ENCODE results near the gene ZMYND8.

DNA sequence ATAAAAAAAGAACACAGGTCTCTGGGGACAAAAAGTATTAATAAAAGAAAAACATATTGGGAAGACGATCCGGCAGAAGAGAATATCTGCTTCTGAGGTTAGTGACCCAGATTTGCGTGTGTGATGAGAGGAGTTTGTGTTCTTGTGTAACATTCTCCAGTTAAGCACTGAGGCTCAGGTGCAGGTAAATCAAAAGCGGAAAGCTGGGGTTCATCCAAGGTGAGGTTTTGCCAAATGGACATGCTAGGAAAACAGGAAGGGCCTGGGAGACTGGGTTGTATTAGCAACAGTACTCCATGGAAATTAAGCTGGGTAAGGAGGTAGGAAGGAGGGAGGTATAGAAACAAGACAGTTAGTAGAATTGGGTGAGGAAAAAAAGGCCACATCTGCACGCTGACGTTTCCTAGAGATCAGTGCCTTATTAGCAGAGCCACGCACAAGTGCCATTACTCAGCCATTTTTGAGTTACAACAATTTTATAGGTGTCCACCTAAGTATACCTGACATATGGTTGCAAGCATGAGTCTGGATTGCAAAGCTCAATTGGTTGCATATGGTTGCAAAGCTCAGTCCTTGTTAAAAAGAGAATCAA lies 139.6 kb downstream of the ZMYND8 start:
- no peak for TF ChIP-seq POLR2A (IDR thresholded peaks at IDR 0.05; ENCODE audit: low read depth)
- TF ChIP-seq, protein P1, sequence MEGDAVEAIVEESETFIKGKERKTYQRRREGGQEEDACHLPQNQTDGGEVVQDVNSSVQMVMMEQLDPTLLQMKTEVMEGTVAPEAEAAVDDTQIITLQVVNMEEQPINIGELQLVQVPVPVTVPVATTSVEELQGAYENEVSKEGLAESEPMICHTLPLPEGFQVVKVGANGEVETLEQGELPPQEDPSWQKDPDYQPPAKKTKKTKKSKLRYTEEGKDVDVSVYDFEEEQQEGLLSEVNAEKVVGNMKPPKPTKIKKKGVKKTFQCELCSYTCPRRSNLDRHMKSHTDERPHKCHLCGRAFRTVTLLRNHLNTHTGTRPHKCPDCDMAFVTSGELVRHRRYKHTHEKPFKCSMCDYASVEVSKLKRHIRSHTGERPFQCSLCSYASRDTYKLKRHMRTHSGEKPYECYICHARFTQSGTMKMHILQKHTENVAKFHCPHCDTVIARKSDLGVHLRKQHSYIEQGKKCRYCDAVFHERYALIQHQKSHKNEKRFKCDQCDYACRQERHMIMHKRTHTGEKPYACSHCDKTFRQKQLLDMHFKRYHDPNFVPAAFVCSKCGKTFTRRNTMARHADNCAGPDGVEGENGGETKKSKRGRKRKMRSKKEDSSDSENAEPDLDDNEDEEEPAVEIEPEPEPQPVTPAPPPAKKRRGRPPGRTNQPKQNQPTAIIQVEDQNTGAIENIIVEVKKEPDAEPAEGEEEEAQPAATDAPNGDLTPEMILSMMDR (IDR thresholded peaks at IDR 0.05): no peak
- no peak for TF ChIP-seq POLR2AphosphoS5 (IDR thresholded peaks at IDR 0.05)
- TF ChIP-seq EP300 (IDR thresholded peaks at IDR 0.05): no peak
